ENCODE data around the gene TMEM59.
"Not testable (repeated sequence)": the region's sequence is repeated elsewhere in the genome, so short reads cannot be mapped to it uniquely, and the experiment has no call there.

The TMEM59 gene

GRCh38 chr1:54006508-54006907, 46.5 kb downstream of the TMEM59 start:
- no peak for DNase-seq (ENCODE audit: low spot score)
- TF ChIP-seq CTCF (IDR thresholded peaks at IDR 0.05; ENCODE audit: extremely low read depth, insufficient read depth, missing control alignments): no peak

GRCh38 chr1:54004481-54005049, 48.4 kb downstream of the TMEM59 start:
- peak; percentile 3 for DNase-seq (ENCODE audit: low spot score)
- TF ChIP-seq CTCF (IDR thresholded peaks at IDR 0.05; ENCODE audit: extremely low read depth, insufficient read depth, missing control alignments): no peak
- in situ Hi-C loops (cut with MboI; ENCODE audit: low pct_unique_long_range_greater_than_20kb, low sequenced_read_pairs, unreplicated experiment): no loop called here

More at GRCh38 chr1:54006508-54006907, 46.5 kb downstream of the TMEM59 start:
- in situ Hi-C loops (cut with MboI; ENCODE audit: low pct_unique_long_range_greater_than_20kb, low sequenced_read_pairs, unreplicated experiment): no loop called here

GRCh38 chr1:54003750-54004480, 49.1 kb downstream of the TMEM59 start:
- in situ Hi-C loops (cut with MboI; ENCODE audit: low pct_unique_long_range_greater_than_20kb, low sequenced_read_pairs, unreplicated experiment); DNase-seq (ENCODE audit: low spot score): not testable (repeated sequence)

DNA sequence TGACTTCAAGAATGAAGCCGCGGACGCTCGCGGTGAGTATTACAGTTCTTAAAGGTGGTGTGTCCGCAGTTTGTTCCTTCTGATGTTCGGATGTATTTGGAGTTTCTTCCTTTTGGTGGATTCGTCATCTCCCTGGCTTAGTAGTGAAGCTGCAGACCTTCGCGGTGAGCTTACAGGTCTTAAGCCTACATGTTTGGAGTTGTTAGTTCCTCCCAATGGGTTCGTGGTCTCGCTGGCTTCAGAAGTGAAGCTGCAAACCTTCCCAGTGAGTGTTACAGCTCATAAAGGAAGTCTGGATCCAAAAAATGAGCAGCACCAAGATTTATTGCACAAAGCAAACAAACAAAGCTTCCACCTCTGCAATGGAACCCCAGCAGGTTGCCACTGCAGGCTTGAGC, 49.8 kb downstream of the TMEM59 start:
- DNase-seq (ENCODE audit: low spot score): peak; percentile 1
- in situ Hi-C loops (cut with MboI; ENCODE audit: low pct_unique_long_range_greater_than_20kb, low sequenced_read_pairs, unreplicated experiment): no loop called here
- TF ChIP-seq CTCF (IDR thresholded peaks at IDR 0.05; ENCODE audit: extremely low read depth, insufficient read depth, missing control alignments): no peak

- DNase-seq (ENCODE audit: low spot score): no peak
- no peak for TF ChIP-seq CTCF (IDR thresholded peaks at IDR 0.05; ENCODE audit: extremely low read depth, insufficient read depth, missing control alignments)
- in situ Hi-C loops (cut with MboI; ENCODE audit: low pct_unique_long_range_greater_than_20kb, low sequenced_read_pairs, unreplicated experiment): no loop called here
Measured at GRCh38 chr1:54002544-54003248, 50.3 kb downstream of the TMEM59 start.

GRCh38 chr1:54001591-54001990, 51.4 kb downstream of the TMEM59 start:
- peak; percentile 2 for DNase-seq (ENCODE audit: low spot score)
- TF ChIP-seq CTCF (IDR thresholded peaks at IDR 0.05; ENCODE audit: extremely low read depth, insufficient read depth, missing control alignments): no peak
- in situ Hi-C loops (cut with MboI; ENCODE audit: low pct_unique_long_range_greater_than_20kb, low sequenced_read_pairs, unreplicated experiment): no loop called here

GRCh38 chr1:53999920-54000319, 53.1 kb downstream of the TMEM59 start:
- DNase-seq (ENCODE audit: low spot score): no peak
- in situ Hi-C loops (cut with MboI; ENCODE audit: low pct_unique_long_range_greater_than_20kb, low sequenced_read_pairs, unreplicated experiment): no loop called here
- no peak for TF ChIP-seq CTCF (IDR thresholded peaks at IDR 0.05; ENCODE audit: extremely low read depth, insufficient read depth, missing control alignments)

Data from GM13977 (cell line).